Mesothelial cell of epicardium (in vitro differentiated cells): ENCODE data around the gene TBX2. TPM values are rescaled to one million over a fixed set of nuclear protein-coding genes. Genes with fewer than 3 reads are reported as not detected.

Source experiments
- DNase-seq, 2 experiments: peaks; one replicate each; pipeline ENCODE4 v3.0.0; 2021; ENCODE audit warnings: low spot score in 2 of 2; ENCODE audit not compliant: unreplicated experiment in 2 of 2
- H3K27ac Mint-ChIP-seq: 2 replicates; pipeline ENCODE4 v1.8.0; 2021; ENCODE audit warnings: mixed read lengths
- H3K27me3 Mint-ChIP-seq: 2 replicates; pipeline ENCODE4 v1.8.0; 2021; ENCODE audit warnings: low read depth, mixed read lengths
- H3K36me3 Mint-ChIP-seq: 2 replicates; pipeline ENCODE4 v1.8.0; 2021; ENCODE audit warnings: mixed read lengths
- H3K4me1 Mint-ChIP-seq: 2 replicates; pipeline ENCODE4 v1.8.0; 2021; ENCODE audit warnings: mixed read lengths
- H3K4me3 Mint-ChIP-seq: 2 replicates; pipeline ENCODE4 v1.8.0; 2021; ENCODE audit warnings: mild to moderate bottlenecking, moderate library complexity, mixed read lengths
- H3K9me3 Mint-ChIP-seq: 2 replicates; pipeline ENCODE4 v1.8.0; 2021; ENCODE audit warnings: mixed read lengths
- total RNA-seq: library from RNA; stranded (reverse); gene quantifications from 3 replicates; pipeline ENCODE4 v1.2.1, GENCODE V29; 2021
- TF ChIP-seq, protein P1 (sequence below): fragments of 200-600 bp; sonication (generic); IDR thresholded peaks from one replicate; pipeline ENCODE4 v1.5.0; 2021; ENCODE audit warnings: antibody characterized with exemption; ENCODE audit not compliant: unreplicated experiment

TBX2 gene
- total RNA-seq, 1 donor from 2014 or later, result 176 TPM

DNA sequence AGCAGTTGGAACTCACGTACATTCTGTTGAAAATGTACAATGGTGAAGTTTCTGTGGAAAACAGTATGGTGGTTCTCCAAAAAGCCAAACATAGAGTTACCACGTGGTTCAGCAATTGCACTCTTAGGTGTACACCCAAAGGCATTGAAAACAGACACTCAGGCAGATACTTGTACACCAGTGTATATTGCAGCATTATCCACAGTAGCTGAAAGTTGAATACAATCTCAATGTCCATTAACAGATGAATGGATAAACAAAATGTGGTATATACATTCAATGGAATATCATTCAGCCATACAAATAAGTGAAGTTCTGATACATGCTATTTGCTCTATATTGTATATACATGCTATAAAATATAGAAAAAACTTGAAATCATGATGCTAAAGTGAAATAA lies 23.2 kb downstream of the TBX2 start:
- peaks cover 4% of the 10 kb centered on the region for H3K9me3 Mint-ChIP-seq
- no peak overlapping the region for H3K27ac Mint-ChIP-seq
- H3K36me3 Mint-ChIP-seq, result no peaks in the 10 kb centered on the region
- no peak for DNase-seq
- no peaks in the 10 kb centered on the region for H3K4me1 Mint-ChIP-seq
- no peak overlapping the region for H3K4me3 Mint-ChIP-seq
- H3K27me3 Mint-ChIP-seq, result peaks cover 23% of the 10 kb centered on the region
- TF ChIP-seq, protein P1, sequence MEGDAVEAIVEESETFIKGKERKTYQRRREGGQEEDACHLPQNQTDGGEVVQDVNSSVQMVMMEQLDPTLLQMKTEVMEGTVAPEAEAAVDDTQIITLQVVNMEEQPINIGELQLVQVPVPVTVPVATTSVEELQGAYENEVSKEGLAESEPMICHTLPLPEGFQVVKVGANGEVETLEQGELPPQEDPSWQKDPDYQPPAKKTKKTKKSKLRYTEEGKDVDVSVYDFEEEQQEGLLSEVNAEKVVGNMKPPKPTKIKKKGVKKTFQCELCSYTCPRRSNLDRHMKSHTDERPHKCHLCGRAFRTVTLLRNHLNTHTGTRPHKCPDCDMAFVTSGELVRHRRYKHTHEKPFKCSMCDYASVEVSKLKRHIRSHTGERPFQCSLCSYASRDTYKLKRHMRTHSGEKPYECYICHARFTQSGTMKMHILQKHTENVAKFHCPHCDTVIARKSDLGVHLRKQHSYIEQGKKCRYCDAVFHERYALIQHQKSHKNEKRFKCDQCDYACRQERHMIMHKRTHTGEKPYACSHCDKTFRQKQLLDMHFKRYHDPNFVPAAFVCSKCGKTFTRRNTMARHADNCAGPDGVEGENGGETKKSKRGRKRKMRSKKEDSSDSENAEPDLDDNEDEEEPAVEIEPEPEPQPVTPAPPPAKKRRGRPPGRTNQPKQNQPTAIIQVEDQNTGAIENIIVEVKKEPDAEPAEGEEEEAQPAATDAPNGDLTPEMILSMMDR, result no peak

DNA sequence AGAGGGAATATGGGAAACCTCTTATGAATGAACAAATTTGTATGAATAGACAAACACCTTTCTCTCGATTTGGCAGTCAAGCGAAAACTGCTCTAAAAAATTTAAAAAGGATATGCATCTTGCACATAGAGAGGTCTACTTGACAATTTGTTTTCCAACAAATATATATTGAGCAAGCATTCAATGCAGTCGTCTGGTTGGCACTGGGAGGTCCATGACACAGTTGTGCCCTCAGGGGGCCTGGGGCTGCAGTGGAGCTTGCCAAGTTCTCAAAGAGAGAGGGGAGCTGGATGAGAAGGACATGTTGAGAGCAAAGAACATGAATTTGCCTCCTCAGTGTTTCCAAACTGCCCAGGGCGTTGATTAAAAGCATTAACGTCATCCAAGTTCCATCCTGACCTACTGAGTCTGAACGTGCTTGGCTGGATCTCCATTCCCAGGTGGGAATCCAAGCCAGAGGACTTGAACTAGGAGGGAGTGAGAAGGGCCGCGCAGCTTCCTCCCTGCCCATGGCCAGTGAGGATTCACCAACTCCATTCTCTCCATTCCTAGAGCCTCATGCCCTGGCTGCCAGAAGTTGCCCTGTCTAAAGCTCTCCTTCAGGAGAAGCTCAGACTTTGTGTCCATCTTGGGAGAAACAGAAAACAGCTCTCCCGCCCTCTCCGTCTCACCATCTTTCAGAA lies 24.5 kb downstream of the TBX2 start:
- Mint-ChIP-seq H3K27me3 (peaks cover 23% of the 10 kb centered on the region), H3K36me3 (no peaks in the 10 kb centered on the region), H3K27ac (no peak overlapping the region), H3K4me3 (no peak overlapping the region), H3K9me3 (peaks cover 7% of the 10 kb centered on the region), H3K4me1 (no peaks in the 10 kb centered on the region)
- DNase-seq, result no peak
- TF ChIP-seq, protein P1, result no peak

DNA sequence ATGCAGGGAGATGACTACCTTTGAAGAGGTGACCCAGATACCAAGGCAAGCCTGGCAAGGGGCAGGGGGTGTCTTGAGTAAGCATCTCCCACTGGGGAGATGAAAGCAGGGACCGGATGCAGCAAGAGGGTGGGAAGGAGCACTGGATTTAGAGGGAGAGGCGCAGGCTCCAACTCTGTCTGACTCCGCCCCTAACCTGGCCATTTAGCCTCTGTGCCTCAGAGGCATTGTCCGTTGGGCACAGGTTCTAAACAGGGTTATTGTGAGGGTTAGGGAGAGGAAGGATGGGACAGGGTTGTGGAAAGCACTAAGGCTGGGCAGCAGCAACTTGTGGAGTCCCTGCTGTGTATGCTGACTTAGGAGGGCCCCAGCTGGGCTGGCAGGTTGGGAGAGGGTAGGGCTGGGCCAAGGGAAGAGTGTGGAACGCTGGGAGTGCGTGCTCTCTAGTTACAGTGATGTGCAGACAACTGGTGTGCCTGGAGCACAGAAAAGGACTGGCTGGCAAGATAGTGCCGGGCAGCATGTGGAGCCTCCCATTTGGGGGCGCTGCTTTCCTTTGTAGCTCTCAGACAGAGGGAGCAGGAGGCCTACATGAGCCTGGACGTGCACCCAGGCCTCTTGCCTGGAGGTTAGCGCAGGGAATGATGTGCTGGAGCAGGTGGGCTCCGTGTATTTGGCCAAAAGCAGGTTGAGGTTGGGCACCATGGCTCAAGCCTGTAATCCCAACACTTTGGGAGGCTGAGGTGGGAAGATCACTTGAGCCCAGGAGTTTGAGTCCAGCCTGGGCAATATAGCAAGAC lies 26.2 kb downstream of the TBX2 start:
- Mint-ChIP-seq H3K27ac (no peak overlapping the region), H3K27me3 (peaks cover 18% of the 10 kb centered on the region), H3K4me1 (no peaks in the 10 kb centered on the region), H3K36me3 (no peaks in the 10 kb centered on the region), H3K4me3 (no peak overlapping the region), H3K9me3 (peaks cover 7% of the 10 kb centered on the region)
- TF ChIP-seq, protein P1, result no peak
- no peak for DNase-seq

DNA sequence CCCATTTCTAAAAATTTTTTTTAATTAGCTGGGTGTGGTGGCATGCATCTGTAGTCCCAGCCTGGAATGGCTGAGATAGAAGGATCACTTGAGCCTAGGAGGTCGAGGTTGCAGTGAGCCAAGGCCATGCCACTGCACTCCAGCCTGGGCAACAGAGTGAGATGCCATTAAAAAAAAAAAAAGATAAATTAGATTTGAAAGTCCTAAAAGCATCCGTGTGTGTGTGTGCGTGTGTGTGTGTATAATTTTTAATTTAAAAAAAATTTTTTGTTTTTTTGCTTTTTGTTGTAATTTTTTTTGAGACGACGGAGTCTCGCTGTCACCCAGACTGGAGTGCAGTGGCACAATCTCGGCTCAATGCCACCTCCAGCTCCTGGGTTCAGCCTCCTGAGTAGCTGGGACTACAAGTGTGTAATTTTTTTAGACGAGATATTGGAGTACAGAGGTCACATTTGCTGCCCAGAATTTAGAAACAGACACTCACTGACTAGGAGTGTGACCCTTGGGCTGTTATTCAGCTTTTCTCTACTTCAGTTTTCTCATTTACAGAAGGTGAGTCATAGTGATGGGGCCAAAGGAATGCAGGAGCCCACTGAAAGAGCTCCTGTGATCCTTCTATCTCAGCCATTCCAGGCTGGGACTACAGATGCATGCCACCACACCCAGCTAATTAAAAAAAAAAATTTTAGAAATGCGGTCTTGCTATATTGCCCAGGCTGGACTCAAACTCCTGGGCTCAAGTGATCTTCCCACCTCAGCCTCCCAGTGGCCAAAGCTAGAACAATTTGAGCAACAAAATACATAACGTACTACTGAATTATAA lies 27.1 kb downstream of the TBX2 start:
- H3K4me3 Mint-ChIP-seq, result no peak overlapping the region
- no peak for DNase-seq

DNA sequence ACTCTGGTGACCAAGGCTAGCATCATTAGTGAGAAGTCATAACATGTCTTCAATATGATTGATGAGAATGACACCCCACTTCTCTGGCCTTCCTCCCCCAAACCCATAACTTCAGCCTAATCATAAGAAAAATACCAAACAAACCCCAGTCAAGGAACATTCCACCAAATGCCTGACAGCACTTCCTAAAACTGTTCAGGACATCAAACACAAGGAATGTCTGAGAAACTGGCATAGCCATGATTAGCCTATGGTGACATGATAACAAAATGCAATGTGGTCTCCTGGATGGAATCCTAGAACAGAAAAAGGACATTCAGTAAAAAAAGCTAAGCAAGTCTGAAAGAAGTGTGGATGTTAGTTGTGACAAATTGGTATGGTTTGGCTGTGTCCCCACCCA lies 27.9 kb downstream of the TBX2 start:
- Mint-ChIP-seq H3K36me3 (no peaks in the 10 kb centered on the region), H3K4me3 (no peak overlapping the region), H3K4me1 (no peaks in the 10 kb centered on the region), H3K27ac (no peak overlapping the region), H3K27me3 (peaks cover 3% of the 10 kb centered on the region), H3K9me3 (peaks cover 7% of the 10 kb centered on the region)
- no peak for DNase-seq
- TF ChIP-seq, protein P1, result no peak

More for the DNA sequence above, 27.1 kb downstream of the TBX2 start:
- no peaks in the 10 kb centered on the region for H3K36me3 Mint-ChIP-seq
- TF ChIP-seq, protein P1, result no peak
- H3K27me3 Mint-ChIP-seq, result peaks cover 10% of the 10 kb centered on the region
- H3K9me3 Mint-ChIP-seq, result peaks cover 7% of the 10 kb centered on the region
- H3K4me1 Mint-ChIP-seq, result no peaks in the 10 kb centered on the region
- H3K27ac Mint-ChIP-seq, result no peak overlapping the region
